Sigmoid colon (tissue), 7 donors: ENCODE measurements around the gene ZBTB21. TPM values are rescaled to one million over a fixed set of nuclear protein-coding genes. Genes with fewer than 3 reads are reported as not detected.

ENCODE experiments used
- DNase-seq: peaks from one replicate; pipeline ENCODE4 v3.0.0-alpha.2; 2019
- H3K27ac ChIP-seq, 4 donors: fragments of 200-600 bp; sonication (generic); one replicate each; pipeline ENCODE4 v1.5.1; 2016 to 2019; ENCODE audit warnings: mild to moderate bottlenecking in 1 of 4
- H3K27me3 ChIP-seq, 3 donors: fragments of 200-600 bp; sonication (generic); one replicate each; pipeline ENCODE4 v1.5.1; 2019; ENCODE audit warnings: mild to moderate bottlenecking in 1 of 3
- H3K36me3 ChIP-seq, 4 donors: fragments of 200-600 bp; sonication (generic); one replicate each; pipeline ENCODE4 v1.5.1; 2016 to 2019
- H3K4me1 ChIP-seq, 4 donors: fragments of 200-600 bp; sonication (generic); one replicate each; pipeline ENCODE4 v1.5.1; 2017 to 2019
- H3K4me3 ChIP-seq, 4 donors: fragments of 200-600 bp; sonication (generic); one replicate each; pipeline ENCODE4 v1.5.1; 2017 to 2019; ENCODE audit warnings: mild to moderate bottlenecking in 2 of 4, moderate library complexity in 1 of 4
- H3K9me3 ChIP-seq, 4 donors: fragments of 200-600 bp in 3 of 4; sonication (generic) in 3 of 4; one replicate each; pipeline versions ENCODE4 v1.5.1 to v1.6.1; 2013 to 2019
- EP300 ChIP-seq, 4 donors: sonication (generic); formaldehyde crosslinking; IDR thresholded peaks; one replicate each; pipeline ENCODE4 v1.6.1; 2017; ENCODE audit warnings: antibody characterized with exemption in 4 of 4
- POLR2A ChIP-seq, 2 donors: fragments of 450-650 bp; IDR thresholded peaks; one replicate each; pipeline ENCODE4 v1.6.1; 2016; ENCODE audit warnings: antibody characterized with exemption in 2 of 2, mild to moderate bottlenecking in 2 of 2, moderate library complexity in 2 of 2
- POLR2AphosphoS5 ChIP-seq, 4 donors: sonication (generic); formaldehyde crosslinking; IDR thresholded peaks; one replicate each; pipeline ENCODE4 v1.6.1; 2017; ENCODE audit warnings: antibody characterized with exemption in 4 of 4
- WGBS, 2 donors: extraction: QIAGEN DNeasy Blood & Tissue Kit; methylation state at CpG; one replicate each; pipeline ENCODE4 v1.1.7; 2013; 5-methylcytosine and 5-hydroxymethylcytosine counted together
- intact Hi-C: fragments of 100-400 bp; cut with DNase I; formaldehyde crosslinking; loops from one replicate; pipeline ENCODE4 v1.15.1; 2023
- polyA plus RNA-seq, 3 donors: library from polyadenylated mRNA; stranded (reverse); fragments of 200-250 nt; gene quantifications; one replicate each; pipeline ENCODE4 v1.2.3, GENCODE V29; 2013
- total RNA-seq, 4 donors: library from RNA; depleted of rRNA; stranded (reverse); fragments of >200 nt; gene quantifications; one replicate each; pipeline ENCODE4 v1.1.0, GENCODE V29; 2016
- TF ChIP-seq, protein P1 (sequence below), 4 experiments: fragments of 450-650 bp in 3 of 4; fragments of 200-600 bp in 1 of 4; IDR thresholded peaks; one replicate each; pipeline ENCODE4 v1.5.1; 2016 to 2019; ENCODE audit warnings: antibody characterized with exemption in 4 of 4, mild to moderate bottlenecking in 3 of 4, moderate library complexity in 2 of 4
- donor health status: healthy with polysubstance abuse.
- donor health status: Bipolar disorder and iron deficiency.
- donor health status: healthy.

The ZBTB21 gene
- total and polyA plus RNA-seq, 7 donors: 1.8 to 14.7 (median 6.9) TPM

DNA sequence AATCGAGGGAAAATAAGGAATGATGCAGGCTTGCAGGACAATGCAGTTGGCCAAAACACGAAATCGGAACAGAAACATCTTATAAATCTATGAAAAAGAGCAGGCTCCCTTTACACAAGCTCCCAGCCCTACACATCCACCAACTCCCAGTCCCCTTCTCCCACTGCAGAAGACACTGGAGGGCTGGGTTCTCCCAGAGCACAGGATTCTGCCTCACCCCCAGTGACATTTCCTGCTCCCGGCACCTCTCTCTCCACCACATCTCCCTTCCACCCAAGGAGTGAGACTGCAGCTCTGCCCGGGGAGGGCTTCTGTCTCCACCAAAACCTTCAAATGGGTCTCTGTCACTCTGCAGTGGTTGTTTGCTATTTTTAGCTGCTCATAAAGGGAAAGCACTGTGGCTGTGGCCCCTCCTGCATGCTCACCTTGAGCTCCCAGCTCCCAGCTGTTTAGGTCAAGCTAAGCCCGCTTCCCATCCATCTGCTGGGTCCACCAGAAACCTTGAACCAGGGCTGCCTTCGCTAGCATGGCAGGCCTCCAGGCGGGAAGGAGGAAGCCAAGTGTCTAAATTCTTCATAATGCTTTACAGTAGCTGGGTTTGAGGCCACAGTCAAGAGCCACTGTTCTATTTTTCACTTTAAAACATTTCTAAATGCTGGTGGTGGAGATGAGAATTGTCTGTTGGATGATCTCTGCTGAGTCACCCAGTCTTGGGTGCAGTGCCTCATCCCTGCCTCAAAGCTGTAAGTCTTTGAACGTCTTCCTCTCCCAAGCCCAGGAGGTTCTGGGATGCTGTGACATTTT lies 53.0 kb downstream of the ZBTB21 start:
- Histone ChIP-seq H3K36me3 (no peaks in the 10 kb centered on the region), H3K9me3 (no peaks in the 10 kb centered on the region), H3K4me1 (peaks cover 0 to 39% (median 29%) of the 10 kb centered on the region in 4 donors), H3K4me3 (no peak overlapping the region), H3K27me3 (no peaks in the 10 kb centered on the region), H3K27ac (peak overlapping the region; percentile 54 to 70 (median 66))
- peak; percentile 64 for DNase-seq
- intact Hi-C loops: loop anchor here (1.0 kb wide), 1 partner anchor 47 kb away; no protein-coding TSS in a partner anchor
- 58 to 79% methylated on average over 9 of the region's 9 CpGs for WGBS, 2 donors
- TF ChIP-seq POLR2AphosphoS5 (IDR thresholded peaks at IDR 0.05): no peak
- no peak for TF ChIP-seq EP300 (IDR thresholded peaks at IDR 0.05)
- TF ChIP-seq, protein P1, sequence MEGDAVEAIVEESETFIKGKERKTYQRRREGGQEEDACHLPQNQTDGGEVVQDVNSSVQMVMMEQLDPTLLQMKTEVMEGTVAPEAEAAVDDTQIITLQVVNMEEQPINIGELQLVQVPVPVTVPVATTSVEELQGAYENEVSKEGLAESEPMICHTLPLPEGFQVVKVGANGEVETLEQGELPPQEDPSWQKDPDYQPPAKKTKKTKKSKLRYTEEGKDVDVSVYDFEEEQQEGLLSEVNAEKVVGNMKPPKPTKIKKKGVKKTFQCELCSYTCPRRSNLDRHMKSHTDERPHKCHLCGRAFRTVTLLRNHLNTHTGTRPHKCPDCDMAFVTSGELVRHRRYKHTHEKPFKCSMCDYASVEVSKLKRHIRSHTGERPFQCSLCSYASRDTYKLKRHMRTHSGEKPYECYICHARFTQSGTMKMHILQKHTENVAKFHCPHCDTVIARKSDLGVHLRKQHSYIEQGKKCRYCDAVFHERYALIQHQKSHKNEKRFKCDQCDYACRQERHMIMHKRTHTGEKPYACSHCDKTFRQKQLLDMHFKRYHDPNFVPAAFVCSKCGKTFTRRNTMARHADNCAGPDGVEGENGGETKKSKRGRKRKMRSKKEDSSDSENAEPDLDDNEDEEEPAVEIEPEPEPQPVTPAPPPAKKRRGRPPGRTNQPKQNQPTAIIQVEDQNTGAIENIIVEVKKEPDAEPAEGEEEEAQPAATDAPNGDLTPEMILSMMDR (IDR thresholded peaks at IDR 0.05): no peak
- TF ChIP-seq POLR2A (IDR thresholded peaks at IDR 0.05): no peak

DNA sequence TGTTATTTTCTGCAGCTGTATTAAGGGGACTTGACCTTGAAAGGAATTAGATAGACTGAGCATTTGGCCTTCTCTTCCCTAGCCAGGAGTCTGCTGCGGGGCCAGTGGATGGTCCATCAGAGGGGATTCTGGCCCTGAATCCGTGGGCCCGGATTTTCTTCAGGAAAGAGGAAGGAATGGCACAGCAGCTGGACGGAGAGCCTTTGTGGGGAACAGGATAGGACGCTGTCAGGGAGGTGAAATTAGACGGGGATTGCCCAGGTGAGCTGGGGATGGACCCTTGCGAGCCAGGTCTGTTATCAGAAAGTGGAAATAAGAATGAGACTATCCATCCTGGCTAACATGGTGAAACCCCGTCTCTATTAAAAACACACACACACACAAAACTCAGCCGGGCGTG lies 54.6 kb downstream of the ZBTB21 start:
- WGBS, 2 donors: 84 to 89% methylated on average over 10 of the region's 10 CpGs
- intact Hi-C loops: no loop called here

GRCh38 chr21:41954654-41955499 lies 55.3 kb downstream of the ZBTB21 start:
- H3K36me3 ChIP-seq: no peaks in the 10 kb centered on the region
- no peaks in the 10 kb centered on the region for H3K9me3 ChIP-seq
- no peak overlapping the region for H3K4me3 ChIP-seq
- H3K4me1 ChIP-seq: peaks cover 0 to 55% (median 39%) of the 10 kb centered on the region in 4 donors
- H3K27ac ChIP-seq: peak overlapping the region; percentile 59 to 87 (median 76)
- H3K27me3 ChIP-seq: no peaks in the 10 kb centered on the region
- WGBS, 2 donors: 92 to 94% methylated on average over 20 of the region's 20 CpGs
- TF ChIP-seq, protein P1 (IDR thresholded peaks at IDR 0.05): no peak
- TF ChIP-seq POLR2AphosphoS5 (IDR thresholded peaks at IDR 0.05) (no peak), POLR2A (IDR thresholded peaks at IDR 0.05) (no peak), EP300 (IDR thresholded peaks at IDR 0.05) (no peak)
- DNase-seq: no peak
- intact Hi-C loops: loop anchor here (1.0 kb wide), 1 partner anchor 55 kb away; the partner anchor contains the start of gene ZBTB21

More for the DNA sequence above, 54.6 kb downstream of the ZBTB21 start:
- H3K27me3 ChIP-seq: no peaks in the 10 kb centered on the region
- H3K36me3 ChIP-seq: no peaks in the 10 kb centered on the region
- DNase-seq: no peak
- TF ChIP-seq, protein P1 (IDR thresholded peaks at IDR 0.05): no peak
- TF ChIP-seq POLR2A (IDR thresholded peaks at IDR 0.05): no peak
- no peak for TF ChIP-seq EP300 (IDR thresholded peaks at IDR 0.05)
- no peak for TF ChIP-seq POLR2AphosphoS5 (IDR thresholded peaks at IDR 0.05)
- H3K4me1 ChIP-seq: peaks cover 0 to 53% (median 39%) of the 10 kb centered on the region in 4 donors
- peak overlapping the region in 1 of 4 donors; percentile 7 for H3K27ac ChIP-seq
- H3K4me3 ChIP-seq: no peak overlapping the region
- H3K9me3 ChIP-seq: no peaks in the 10 kb centered on the region

DNA sequence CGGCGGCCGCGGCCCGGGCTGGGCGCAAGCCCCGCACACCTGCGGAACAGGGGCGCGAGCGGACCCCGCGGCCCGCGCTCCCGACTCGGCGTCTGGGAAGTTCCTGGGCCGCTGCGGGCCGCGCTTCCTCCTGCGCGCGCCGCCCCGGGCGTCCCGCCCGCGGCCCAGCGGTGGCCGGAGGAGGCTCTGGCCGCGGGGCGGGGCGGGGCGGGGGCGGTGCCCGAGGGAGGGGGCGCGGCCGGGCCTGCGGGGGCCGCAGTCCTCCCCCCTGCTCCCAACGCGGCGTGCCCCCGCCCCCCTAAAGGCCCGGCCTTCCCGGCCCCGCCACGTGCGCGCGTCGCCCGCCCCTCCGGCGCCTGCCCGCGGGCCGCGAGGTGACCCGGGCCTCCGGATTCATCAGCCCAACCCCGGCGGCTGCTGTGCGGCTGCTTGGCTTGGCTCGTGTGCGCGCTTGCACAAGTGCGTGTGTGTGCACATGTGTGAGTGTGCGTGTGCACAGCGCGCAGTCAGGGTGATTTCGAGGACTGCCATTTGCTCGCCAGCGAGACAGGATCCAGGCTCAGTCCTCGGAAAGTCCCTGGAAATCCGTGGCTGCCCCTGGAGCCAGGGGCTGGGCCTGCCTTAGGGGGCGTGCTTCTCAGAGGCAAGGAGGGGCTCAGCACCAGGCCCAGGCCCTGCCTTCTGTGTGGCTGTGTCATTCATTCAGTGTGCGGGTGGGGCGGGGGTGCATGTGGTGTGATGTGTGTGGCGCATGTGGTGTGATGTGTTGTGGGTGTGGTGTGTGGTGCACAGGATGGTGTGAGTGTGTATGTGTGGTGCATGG lies 56.1 kb downstream of the ZBTB21 start, which contains the start of gene C2CD2:
TSS of gene C2CD2 (minus strand) at position 188 of the 823 bp plus-strand sequence. CDS start 370 bp downstream, outside the sequence.
- WGBS, 2 donors: 4 to 6% methylated on average over 85 of the region's 85 CpGs
- H3K9me3 ChIP-seq: no peaks in the 10 kb centered on the region
- peak; percentile 83 for DNase-seq
- intact Hi-C loops: loop anchor here (1.0 to 2.0 kb wide), 3 partner anchors 23 to 75 kb away; partner anchors contain the start of genes PRDM15 and ZBTB21
- H3K4me1 ChIP-seq: peaks cover 0 to 59% (median 42%) of the 10 kb centered on the region in 4 donors
- H3K27me3 ChIP-seq: no peaks in the 10 kb centered on the region
- TF ChIP-seq POLR2AphosphoS5 (IDR thresholded peaks at IDR 0.05): peak in 3 of 4 donors; percentile 12 to 25 (median 20)
- TF ChIP-seq, protein P1 (IDR thresholded peaks at IDR 0.05): no peak
- peak within 1 kb of the TSS; percentile 59 to 87 (median 76) for H3K27ac ChIP-seq
- H3K36me3 ChIP-seq: no peaks in the 10 kb centered on the region
- peak within 1 kb of the TSS; percentile 54 to 96 (median 84) for H3K4me3 ChIP-seq
